ENCODE data around the gene MANEAL. TPM values are rescaled to one million over a fixed set of nuclear protein-coding genes. Genes with fewer than 3 reads are reported as not detected.

The MANEAL gene
- polyA plus RNA-seq, 1 experiment = 0.32 TPM

- Histone ChIP-seq H3K27ac (ENCODE audit: low read depth, low read length) (no peak overlapping the region), H3K9me3 (ENCODE audit: control insufficient read depth, insufficient read depth, low read length) (no peaks in the 10 kb centered on the region; the same call in 1 of the 2 replicates), H3K27me3 (ENCODE audit: control insufficient read depth, insufficient read depth, low read length) (peaks cover 11% of the 10 kb centered on the region), H3K4me3 (ENCODE audit: low read depth, low read length) (no peak overlapping the region)
- ChIA-PET CTCF (no interaction called here), POLR2A (interaction anchor here (3.3 kb wide), 1 partner anchor 10 kb away, joined by 14 read pairs; the partner anchor contains the start of genes C1orf122 and YRDC)
- DNase-seq (ENCODE audit: low read depth, low spot score) = peak; percentile 52
- TF ChIP-seq CTCF (IDR thresholded peaks at IDR 0.05; ENCODE audit: low read depth, low read length) = no peak
Observed at GRCh38 chr1:37797750-37798345, 4.2 kb downstream of the MANEAL start.

- DNase-seq (ENCODE audit: low read depth, low spot score) = no peak
- no peaks in the 10 kb centered on the region for H3K27me3 ChIP-seq (ENCODE audit: control insufficient read depth, insufficient read depth, low read length)
- no peak overlapping the region for H3K27ac ChIP-seq (ENCODE audit: low read depth, low read length)
- H3K9me3 ChIP-seq (ENCODE audit: control insufficient read depth, insufficient read depth, low read length) = no peaks in the 10 kb centered on the region
- ChIA-PET POLR2A (interaction anchor here (0.6 to 0.7 kb wide), 2 partner anchors 14 to 115 kb away, joined by 3 to 4 read pairs; no protein-coding TSS in a partner anchor), CTCF (no interaction called here)
- H3K4me3 ChIP-seq (ENCODE audit: low read depth, low read length) = no peak overlapping the region
- no peak for TF ChIP-seq CTCF (IDR thresholded peaks at IDR 0.05; ENCODE audit: low read depth, low read length)
Observed at GRCh38 chr1:37802439-37802838, 8.8 kb downstream of the MANEAL start.

DNA sequence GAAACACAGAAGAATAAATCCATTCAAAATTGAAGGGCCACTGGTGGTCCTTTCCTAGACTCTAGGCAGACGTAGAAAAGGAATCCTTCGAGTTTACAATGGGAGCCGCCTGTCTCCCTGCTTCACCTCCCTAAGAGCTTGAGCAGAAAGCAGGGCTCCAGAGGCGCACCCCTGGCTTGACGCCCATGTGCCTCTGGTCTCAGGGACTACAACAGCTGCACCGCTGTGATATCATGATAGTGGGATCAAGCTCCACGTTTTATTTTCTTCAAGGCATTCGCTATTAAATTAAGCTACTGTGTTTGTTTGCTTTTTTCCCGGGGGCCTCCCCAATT is 13.5 kb downstream of the MANEAL start:
- ChIA-PET POLR2A (interaction anchor here (0.8 to 2.7 kb wide), 5 partner anchors 9 to 117 kb away, joined by 3 to 22 read pairs (median 13); partner anchors contain the start of genes CDCA8 and MTF1), CTCF (interaction anchor here (3.4 kb wide), 1 partner anchor 53 kb away, joined by 21 read pairs; the partner anchor contains the start of gene MTF1)
- peak overlapping the region; percentile 65 for H3K27ac ChIP-seq (ENCODE audit: low read depth, low read length)
- TF ChIP-seq CTCF (IDR thresholded peaks at IDR 0.05; ENCODE audit: low read depth, low read length) = no peak
- no peaks in the 10 kb centered on the region for H3K9me3 ChIP-seq (ENCODE audit: control insufficient read depth, insufficient read depth, low read length)
- H3K4me3 ChIP-seq (ENCODE audit: low read depth, low read length) = peak overlapping the region; percentile 87
- DNase-seq (ENCODE audit: low read depth, low spot score) = no peak
- H3K27me3 ChIP-seq (ENCODE audit: control insufficient read depth, insufficient read depth, low read length) = no peaks in the 10 kb centered on the region

GRCh38 chr1:37807555-37808368 is 14.1 kb downstream of the MANEAL start, which contains the start of the genes C1orf122 and YRDC:
TSS of gene C1orf122 (plus strand) at chr1:37807790. CDS start at chr1:37808405, 615 bp downstream.
TSS of gene YRDC (minus strand) at chr1:37808208. CDS start at chr1:37808180, 28 bp downstream.
- no peak for TF ChIP-seq CTCF (IDR thresholded peaks at IDR 0.05; ENCODE audit: low read depth, low read length)
- CTCF ChIA-PET = interaction anchor here (0.6 to 3.4 kb wide), 3 partner anchors 14 to 211 kb away, joined by 4 to 21 read pairs (median 5); partner anchors contain the start of gene MTF1
- no peaks in the 10 kb centered on the region for H3K27me3 ChIP-seq (ENCODE audit: control insufficient read depth, insufficient read depth, low read length)
- DNase-seq (ENCODE audit: low read depth, low spot score) = peak; percentile 71
- POLR2A ChIA-PET = interaction anchor here (0.6 to 2.7 kb wide), 20 partner anchors 9 to 333 kb away, joined by 3 to 22 read pairs (median 6); partner anchors contain the start of genes CDCA8, MTF1, SNIP1 and UTP11
- H3K27ac ChIP-seq (ENCODE audit: low read depth, low read length) = peak within 1 kb of the TSS; percentile 77
- H3K4me3 ChIP-seq (ENCODE audit: low read depth, low read length) = peak within 1 kb of the TSS; percentile 87
- no peaks in the 10 kb centered on the region for H3K9me3 ChIP-seq (ENCODE audit: control insufficient read depth, insufficient read depth, low read length)

Measured in AG04450 (cell line).